ENCODE measurements around the gene TRAF1.
A peak's percentile ranks its signal among the peaks of the same experiment; 100 is the strongest.

TRAF1 gene

DNA sequence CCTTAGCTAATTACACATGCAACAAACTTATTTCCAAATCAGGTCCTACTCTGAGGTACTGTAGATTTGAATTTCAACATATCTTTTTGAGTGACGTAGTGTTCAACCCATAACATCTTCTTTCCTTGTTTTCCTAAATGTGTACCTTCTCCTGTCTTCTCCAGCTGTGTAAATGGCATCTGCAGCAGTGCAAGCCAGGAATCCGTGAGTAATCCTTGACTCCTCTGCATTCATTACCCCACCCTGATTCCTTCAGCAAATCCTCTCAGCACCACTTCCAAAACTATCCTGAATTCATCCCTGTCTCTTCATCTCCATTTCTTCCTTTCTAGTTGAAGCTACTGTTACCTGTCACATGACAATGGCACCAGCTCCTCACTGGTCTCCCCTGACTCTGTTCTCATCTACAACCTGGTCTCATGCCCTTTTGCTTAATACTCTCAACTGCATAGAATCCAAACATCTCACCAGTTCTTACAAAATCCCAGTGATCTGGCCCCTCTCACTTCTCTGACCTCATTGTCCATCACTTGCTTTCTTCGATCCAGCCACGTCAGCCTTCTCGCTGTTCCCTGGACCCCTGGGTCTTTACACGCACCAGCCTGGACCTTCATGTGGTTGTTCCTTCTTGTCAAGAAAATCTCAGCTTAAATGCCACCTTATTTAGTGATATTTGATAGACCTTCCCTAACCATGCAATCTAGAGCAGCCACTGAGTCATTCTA is 14.6 kb upstream of the TRAF1 start:
- DNase-seq (ENCODE audit: low spot score): no peak

DNA sequence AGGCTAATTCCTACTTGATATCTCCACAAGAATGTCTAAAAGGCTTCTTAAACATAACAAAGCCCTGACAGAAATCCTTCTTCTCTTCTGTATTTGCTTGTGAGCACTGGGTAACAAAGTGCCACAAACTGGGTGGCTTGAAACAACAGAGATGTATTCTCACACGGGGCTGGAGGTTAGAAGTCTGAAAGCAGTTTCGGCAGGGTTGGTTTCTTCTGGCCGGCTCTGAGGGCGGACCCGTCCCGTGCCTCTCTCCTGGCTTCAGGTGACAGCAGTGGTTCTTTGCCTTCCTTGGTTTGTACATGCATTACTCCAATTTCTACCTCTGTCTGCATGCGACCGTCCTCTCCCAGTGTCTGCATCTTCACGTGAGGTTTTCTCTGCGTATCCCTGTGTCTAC is 14.0 kb upstream of the TRAF1 start:
- no peak for DNase-seq (ENCODE audit: low spot score)

DNA sequence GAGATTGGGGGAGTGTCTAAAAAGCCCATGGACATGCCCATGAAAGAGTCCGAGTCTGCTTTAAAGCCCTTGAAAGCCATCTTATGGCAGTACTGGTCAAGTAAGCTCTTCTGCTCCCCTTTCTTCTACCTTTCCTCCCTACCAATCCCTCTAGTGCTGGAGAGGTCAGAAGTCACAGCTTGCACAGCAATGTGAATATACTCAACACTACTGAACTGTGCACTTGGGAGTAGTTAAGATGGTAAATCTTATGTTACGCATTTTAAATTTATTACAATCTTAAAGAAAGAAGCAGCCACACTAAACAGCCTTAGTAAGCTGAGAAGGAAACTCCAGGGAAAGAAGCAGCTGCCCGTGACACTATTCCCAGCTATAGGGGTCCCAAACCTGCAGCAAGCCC is 12.3 kb upstream of the TRAF1 start:
- DNase-seq (ENCODE audit: low spot score): no peak

DNA sequence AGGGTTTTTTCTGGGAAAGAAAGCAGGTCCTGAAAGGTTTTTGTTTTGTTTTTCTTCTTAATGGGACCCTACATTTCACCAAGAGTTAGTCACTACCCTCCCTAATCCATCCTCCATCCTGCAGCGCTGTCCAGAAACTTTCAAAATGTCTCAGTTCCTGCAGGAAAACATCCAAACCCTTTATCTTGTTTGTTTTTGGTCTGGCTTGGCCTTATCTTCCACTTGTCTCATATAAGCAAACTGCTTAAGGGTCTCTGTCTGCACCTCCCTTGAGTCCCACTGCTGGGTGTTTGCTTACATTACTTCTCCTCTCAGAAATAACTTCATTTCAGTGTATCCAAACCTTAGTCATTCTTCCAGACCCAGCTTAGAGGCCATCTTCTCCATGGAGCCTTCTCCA is 11.0 kb upstream of the TRAF1 start:
- DNase-seq (ENCODE audit: low spot score): no peak

DNA sequence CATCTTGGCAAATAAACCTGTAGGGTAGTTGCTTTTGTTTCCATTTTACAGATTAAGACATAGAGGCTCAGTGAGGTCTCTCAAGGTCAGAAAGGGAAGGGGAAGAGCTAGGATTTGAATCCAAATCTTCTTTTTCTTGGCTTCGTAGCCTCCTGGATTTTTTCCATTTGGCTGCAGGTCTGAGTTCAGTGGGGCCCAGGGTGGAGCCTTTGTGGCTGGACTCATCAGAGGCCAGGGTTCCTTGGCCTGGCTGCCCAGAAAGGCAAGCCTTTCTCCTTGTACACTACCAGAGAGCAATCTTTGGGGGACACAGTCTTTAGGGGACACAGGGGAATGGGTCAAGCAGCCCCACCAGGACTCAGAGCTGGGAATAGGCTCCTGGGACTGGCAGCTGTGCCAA is 10.5 kb upstream of the TRAF1 start:
- DNase-seq (ENCODE audit: low spot score): no peak

DNA sequence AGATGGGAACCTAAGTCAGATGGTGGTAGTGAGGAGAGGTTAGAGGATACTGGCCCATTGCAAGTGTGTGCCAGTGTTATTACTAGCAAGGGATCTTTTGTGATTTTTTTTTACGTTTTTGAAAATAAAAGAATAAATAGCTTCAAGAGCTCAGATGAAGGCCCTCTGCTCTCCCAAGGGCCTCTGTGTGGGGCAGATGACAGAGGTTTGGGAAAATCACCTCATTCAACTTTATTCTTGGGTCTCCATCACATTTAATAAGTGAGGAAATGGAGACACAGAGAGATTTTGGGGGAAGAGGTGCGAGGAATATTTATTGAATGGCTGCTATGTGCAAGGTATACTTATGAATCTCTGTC is 10.1 kb upstream of the TRAF1 start:
- no peak for DNase-seq (ENCODE audit: low spot score)

DNA sequence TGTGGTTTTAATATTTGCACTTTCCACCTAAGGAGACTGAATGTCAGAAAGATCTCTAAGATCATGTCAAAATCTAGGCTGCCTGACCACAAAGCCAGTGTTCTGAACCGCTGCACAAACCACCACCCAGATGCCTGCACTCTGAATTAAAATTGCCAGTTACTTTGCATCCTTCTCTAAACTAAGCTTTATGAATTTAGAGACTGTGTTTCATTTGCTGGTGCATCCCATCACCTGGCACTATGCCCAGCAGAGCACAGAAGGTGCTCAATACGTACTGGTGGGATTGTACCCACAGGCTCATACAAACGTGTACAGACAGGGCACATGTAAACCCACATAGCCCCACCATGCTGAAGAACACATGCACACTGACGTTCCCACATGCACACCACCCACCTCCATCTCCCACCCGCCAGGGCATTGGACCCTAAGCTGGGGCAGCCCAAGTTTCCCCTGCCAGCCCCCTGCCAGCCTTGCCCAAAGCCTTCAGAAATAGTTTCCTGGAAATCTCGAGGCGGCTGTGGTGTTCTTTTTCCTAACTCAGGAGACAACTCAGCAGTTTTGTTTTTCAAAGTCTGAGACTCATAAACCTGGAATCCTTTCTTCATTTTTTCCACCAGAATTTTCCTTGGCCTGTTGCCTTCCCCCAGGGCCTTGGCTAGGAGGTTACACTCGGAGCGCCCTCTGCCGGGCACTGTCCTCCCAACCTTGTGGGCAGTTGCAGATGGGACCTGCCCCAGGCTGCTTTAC is 9.6 kb upstream of the TRAF1 start:
- DNase-seq (ENCODE audit: low spot score): peak; percentile 77

DNA sequence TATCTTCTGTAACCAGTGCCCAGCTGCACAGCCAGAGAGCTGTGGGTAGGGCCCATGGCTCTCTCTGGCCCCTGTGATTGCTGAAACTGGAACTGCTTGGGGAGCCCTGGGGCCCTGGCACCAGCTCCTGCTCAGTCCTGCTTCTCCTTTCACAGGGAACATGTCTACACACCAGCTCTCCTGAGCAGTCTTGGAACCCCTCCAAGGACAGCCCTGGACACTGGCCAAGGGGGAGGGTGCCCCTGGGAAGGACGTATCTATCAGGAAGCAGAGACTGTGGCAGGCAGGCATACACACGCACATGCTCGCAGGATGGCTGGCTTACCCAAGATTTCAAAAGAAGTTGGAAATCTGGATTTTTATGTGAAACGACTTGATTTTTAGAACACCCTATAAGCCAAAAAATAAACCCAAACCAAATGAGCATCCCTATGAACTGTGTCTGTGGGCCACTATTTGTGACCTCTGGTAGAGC is 8.8 kb upstream of the TRAF1 start:
- peak; percentile 35 for DNase-seq (ENCODE audit: low spot score)

DNA sequence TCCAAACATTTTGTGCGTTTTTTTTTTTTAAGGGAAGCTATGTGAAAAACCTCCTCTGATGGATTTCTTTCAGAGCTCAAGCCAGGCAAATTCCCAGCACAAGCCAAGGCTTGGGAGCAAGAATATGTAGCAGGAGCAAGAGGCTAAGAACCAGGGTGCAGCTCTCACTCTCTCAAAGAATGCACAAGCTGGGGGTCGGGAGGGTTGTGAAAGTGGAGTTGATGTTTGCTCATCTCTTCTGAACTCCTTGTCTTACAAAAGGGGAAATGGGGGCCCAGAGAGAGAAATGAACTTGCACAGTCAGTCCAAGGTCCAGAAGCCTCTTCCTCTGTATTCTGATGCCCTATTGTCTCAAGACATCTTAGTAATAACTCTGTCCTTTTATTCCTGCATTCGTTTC is 7.7 kb upstream of the TRAF1 start:
- no peak for DNase-seq (ENCODE audit: low spot score)

DNA sequence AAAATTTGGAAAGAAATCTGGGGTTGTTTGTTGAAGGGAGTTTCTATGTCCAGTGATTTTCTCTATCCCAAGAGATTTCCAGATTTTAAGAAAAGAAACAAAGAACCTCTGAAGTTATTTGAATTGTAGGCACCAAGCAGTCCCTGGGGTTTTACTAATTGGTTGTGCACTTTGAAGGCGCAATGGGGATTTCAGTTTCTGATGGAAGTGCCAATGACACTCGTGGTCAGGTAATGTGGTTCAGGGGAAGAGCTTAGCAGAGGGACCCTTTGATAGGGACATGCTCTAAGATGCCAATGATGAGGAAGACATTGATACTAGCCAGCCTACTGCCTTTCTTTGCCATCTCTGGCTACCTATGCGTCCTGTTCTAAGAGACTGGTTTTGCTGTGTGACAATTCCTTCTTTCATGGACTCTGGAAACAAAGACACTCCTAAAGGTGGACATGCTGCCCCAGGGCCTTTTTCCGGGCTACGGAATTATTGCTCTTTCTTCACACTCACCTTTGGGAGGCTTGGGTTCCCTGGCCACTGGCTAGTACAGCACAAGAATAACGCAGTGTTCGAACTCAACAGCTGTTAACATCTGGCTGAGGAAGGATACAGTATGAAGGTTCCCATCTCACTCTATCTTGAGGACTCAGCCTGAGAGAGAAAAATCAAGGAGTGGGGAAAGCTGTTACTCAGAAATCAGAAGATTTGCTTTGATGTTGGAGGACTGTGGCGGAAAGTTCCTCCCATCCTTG is 6.9 kb upstream of the TRAF1 start:
- DNase-seq (ENCODE audit: low spot score): no peak

DNA sequence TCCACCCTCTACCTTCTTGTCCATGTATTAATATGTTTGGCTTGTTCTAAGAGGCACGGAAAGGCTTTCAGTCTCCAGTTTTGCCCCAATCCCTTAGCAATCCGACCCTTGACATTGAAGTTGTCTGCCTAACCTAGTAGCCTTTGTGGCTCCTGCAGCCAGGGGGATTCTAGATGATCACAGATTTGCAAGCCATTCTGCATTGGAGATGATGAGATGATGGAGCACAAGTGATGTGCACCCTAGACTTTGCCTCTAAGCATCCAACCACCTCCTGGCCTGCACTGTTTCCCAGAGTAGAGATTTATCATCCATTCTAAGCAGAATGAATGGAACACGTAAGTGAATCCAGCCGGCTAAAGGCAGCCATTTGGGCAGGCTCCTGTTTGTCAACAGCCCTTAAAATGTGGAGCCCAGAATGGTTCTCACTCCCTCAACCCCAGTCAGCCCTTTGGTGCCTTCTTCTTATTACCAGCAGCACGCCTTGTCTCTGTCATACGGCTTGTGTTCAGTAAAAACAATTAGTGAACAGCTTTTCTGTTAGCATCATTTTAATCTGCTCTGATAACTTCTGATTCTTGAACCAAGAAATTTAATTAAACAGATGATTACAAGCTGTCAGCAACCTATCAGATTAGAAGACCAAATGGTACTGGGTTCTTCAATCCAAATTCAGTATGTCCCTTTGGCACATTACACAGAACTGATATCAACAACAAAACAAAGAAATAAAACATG is 5.7 kb upstream of the TRAF1 start:
- DNase-seq (ENCODE audit: low spot score): no peak

DNA sequence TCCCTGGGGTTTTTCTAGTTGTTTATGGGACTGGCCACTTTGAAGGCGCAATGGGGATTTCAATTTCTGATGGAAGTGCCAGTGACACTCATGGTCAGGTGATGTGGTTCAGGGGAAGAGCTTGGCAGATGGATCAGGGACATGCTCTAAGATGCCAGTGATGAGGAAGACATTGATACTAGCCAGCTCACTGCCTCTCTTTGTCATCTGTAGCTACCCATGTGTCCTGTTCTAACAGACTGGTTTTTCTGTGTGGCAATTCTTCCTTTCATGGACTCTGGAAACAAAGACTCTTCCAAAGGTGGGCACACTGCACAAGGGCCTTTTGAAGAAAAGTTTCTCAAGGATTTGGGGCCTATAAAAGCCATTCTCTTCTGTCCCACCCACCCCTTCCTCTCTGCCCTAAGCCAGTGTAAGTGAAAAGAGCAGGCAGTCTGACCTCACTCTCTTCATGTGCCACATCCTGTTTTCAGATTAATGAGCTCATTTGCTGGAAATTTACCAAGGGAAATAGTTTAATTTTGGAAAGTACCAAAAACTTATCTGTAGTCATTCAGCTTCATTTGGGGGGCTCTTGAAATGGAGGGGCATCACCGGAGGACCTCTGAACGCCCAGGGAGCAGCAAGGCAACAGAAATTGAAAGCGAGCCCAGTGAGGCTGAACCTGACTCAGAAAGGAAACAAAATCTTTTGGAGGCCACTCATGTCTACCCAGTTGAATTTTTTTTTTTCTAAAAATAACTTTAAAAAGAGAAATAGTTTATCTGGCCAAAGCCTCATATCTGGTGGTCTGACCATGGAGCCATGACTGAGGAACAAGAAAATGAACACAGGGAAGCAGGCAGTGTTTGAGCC is 4.9 kb upstream of the TRAF1 start:
- DNase-seq (ENCODE audit: low spot score): peak; percentile 20

DNA sequence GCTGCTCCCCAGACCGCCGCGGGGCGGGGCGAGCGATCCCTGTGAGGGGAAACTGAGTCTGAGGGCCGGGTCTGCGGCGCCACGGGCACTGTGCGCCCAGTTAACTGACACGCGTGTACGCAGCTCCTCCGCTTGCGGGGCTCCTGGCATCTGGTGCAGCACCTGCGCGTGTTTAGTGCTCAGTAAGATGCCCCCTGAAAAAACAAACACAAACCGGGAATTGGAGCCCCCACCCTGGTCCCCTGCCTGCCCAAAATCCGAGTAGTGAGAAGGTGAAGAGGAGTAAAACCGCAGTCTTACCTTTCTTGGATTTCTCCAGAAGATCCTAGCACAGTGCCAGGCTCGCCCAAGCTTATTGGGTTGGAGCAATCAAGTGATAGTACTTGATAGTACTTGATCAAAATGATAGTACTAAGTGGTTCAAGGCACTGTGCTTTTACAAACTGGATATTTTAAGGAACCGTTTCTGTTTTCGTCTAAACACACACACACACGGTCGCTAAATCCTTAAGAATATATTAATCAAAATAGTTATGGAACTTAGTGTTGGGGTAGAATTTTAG is 2.7 kb upstream of the TRAF1 start:
- no peak for DNase-seq (ENCODE audit: low spot score)

DNA sequence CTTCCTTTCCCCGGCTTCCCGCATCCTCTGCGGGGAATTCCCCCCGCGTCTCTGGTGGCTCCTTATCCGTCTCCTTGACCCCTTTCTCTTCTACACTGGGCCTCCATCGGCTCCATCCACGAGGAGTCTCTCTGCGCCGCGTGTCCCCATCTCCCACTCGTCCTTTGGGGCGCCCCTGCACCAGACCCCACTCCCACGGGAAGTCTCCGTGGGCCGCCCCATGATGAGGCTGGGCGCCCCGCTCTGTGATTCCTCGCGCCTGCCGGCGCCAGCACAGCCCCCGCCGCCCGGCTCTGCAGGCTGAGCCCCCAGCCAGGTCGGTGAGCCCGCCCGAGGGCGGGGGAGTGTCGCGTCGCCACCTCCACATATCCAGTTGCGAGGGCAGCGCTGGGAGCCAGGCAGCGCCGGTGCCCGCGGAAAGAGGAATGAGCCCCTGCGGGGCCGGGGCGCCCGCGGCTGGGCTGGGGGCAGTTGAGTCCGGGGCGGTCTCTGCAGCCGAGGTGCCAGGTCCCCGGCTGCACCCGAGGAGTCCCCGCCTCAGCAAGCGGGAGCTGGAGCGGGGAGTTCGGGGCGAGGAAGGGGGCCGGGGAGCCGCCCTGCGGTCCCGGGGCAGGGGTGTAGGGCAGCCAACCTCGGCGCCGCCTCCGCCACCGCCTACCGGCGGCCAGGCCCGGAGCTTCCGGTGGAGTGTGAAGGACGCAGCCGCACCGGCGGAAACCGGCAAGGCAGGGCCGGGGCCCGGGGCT is 2.1 kb upstream of the TRAF1 start:
- peak; percentile 54 for DNase-seq (ENCODE audit: low spot score)

DNA sequence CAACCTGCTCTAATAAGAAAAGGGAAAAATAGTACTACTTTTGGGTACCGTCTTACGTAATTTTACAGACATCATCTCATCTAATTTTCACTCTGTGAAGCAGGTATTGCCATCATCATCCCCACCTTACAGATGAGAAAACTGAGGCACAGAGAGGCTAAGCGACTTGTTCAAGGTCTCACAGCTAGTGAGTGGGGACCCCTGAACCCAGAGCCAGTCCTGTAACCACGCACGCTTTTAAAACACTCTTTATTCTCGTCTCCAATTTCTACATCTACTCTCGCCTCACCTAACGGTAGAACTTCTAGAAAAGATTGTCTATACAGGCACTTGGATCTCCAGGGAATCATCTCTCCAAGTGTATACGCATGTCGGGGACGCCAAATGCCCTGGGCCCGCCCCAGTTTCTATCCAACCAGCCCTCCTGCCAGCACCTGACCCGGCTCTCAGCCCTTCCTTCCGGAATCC is 1.5 kb upstream of the TRAF1 start:
- no peak for DNase-seq (ENCODE audit: low spot score)

DNA sequence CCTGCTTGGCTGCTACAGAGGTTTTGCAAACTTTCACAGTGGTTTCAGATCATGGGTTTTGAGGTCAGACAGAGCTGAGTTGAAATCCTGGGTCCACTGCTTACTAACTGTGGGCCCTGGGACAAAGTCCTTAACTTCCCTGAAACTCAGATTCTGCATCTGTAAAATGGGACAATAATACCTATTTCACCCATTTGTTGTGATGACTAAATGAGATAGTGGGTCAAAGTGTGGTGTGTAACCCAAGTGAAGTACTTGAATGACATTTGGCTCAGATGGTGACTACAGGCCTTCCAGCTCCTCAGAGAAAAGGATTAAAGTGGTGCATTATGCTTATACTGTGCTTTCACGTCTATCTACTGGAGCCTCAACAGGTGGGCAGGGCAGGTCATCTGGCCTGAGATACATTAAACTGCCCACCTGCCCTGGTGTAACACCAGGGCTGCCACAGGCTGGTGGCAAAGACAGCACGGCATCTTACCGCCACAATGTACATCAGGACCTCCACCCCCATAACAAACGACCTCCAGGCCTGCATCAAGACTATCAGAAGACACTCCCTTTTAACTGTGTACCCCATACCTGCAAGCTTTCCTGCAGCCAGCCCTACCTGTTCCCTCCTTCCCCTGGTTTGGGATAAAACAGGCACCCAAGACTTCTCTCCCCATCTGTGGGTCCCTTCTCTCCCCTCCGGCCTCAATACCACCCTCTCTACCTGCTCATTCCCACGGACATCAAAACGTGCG is 846 bp upstream of the TRAF1 start:
- no peak for DNase-seq (ENCODE audit: low spot score)

DNA sequence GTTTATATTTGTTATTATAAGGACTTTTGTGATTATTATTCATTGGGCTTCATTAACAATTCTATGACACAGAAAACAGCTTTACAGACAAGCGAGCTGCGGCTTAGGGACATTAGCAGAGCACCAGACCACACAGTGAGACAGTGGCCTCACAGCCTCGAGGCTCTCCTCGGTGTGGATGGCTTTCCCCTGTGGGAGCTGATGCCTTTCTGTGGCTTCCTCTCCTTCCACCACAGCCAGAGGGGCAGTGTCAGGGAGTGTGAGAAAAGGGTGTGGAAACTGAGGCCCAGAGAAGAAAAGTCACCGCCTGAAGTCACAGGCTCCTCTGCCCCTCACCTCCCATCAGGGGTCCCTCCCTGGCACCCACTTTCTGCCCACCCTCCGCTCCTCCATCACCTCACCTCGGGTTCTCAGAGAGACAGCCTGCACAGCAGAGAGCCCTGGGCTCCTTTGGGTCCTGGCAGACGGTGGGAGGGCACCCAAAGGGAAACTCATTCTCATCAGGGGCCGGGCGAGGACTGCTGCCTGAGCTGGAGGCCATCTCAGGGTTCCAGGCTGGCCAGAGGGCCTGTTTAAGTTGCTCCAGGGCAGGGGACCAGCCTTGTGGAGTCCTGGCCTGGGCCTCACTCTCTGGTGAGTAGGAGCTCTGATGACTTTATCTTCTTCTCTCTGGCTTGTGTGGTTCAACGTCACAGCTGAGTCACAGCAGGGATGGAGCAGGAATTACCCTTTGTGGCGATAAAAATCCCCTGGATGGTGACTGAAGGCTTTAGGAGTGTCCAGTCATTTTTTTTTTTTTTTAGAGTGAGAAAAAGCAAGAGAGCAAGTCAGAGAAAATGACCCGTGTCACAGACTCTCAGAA is 830 bp downstream of the TRAF1 start:
- peak; percentile 47 for DNase-seq (ENCODE audit: low spot score)
